Keratinocyte (primary cell): ENCODE measurements around the gene SOS1. TPM values are rescaled to one million over a fixed set of nuclear protein-coding genes. Genes with fewer than 3 reads are reported as not detected.

Source experiments
- DNase-seq: peaks from one replicate; pipeline ENCODE4 v3.0.0-alpha.2; 2011; ENCODE audit warnings: low read depth, missing footprints, low spot score
- FAIRE-seq: peaks from 2 replicates; lab custom pipeline; 2011; peaks lifted over from hg19 to GRCh38; lab: Jason Lieb, UNC
- H2AFZ ChIP-seq: 2 replicates; pipeline ENCODE4 v1.6.0; 2012; ENCODE audit warnings: low read length, control low read depth, inconsistent platforms; ENCODE audit not compliant: control insufficient read depth
- H3K27ac ChIP-seq: 2 replicates; pipeline ENCODE4 v1.5.1; 2011; ENCODE audit warnings: low read length; ENCODE audit not compliant: control insufficient read depth, insufficient read depth
- H3K27me3 ChIP-seq: 3 replicates; pipeline ENCODE4 v1.6.0; 2011; ENCODE audit warnings: low read length; ENCODE audit not compliant: control insufficient read depth, insufficient read depth; ENCODE audit errors: extremely low read depth
- H3K36me3 ChIP-seq, 2 experiments: 2 replicates in 1 of 2; 3 replicates in 1 of 2; pipeline ENCODE4 v1.5.1; 2011; ENCODE audit warnings: low read length in 2 of 2, mild to moderate bottlenecking in 1 of 2; ENCODE audit not compliant: control insufficient read depth in 2 of 2, insufficient read depth in 2 of 2; ENCODE audit errors: extremely low read depth in 1 of 2
- H3K4me1 ChIP-seq: 3 replicates; pipeline ENCODE4 v1.5.1; 2011; ENCODE audit warnings: low read length; ENCODE audit not compliant: control insufficient read depth, insufficient read depth; ENCODE audit errors: extremely low read depth
- H3K4me2 ChIP-seq: 3 replicates; pipeline ENCODE4 v1.6.0; 2011; ENCODE audit warnings: low read depth, low read length; ENCODE audit not compliant: control insufficient read depth, insufficient read depth; ENCODE audit errors: extremely low read depth
- H3K4me3 ChIP-seq, 3 experiments: fragments of 200-600 bp in 1 of 3; sonication (generic) in 1 of 3; 2 replicates in 2 of 3; 3 replicates in 1 of 3; pipeline ENCODE4 v1.5.1; 2011 to 2016; ENCODE audit warnings: low read length in 3 of 3, mild to moderate bottlenecking in 3 of 3, control low read depth in 2 of 3, inconsistent platforms in 1 of 3, low read depth in 1 of 3, mixed read lengths in 1 of 3, mixed run types in 1 of 3, moderate library complexity in 1 of 3; ENCODE audit not compliant: control insufficient read depth in 2 of 3, insufficient read depth in 2 of 3; ENCODE audit errors: extremely low read depth in 1 of 3
- H3K79me2 ChIP-seq: 2 replicates; pipeline ENCODE4 v1.6.0; 2012; ENCODE audit warnings: low read length; ENCODE audit not compliant: control insufficient read depth, insufficient read depth
- H3K9ac ChIP-seq: 3 replicates; pipeline ENCODE4 v1.6.0; 2011; ENCODE audit warnings: low read length; ENCODE audit not compliant: control insufficient read depth, insufficient read depth; ENCODE audit errors: extremely low read depth
- H3K9me1 ChIP-seq: 3 replicates; pipeline ENCODE4 v1.6.0; 2011; ENCODE audit warnings: low read length; ENCODE audit not compliant: control insufficient read depth, insufficient read depth; ENCODE audit errors: extremely low read depth
- H3K9me3 ChIP-seq: 2 replicates; pipeline ENCODE4 v1.5.1; 2012; ENCODE audit warnings: low read depth, low read length; ENCODE audit not compliant: control insufficient read depth
- H4K20me1 ChIP-seq: 3 replicates; pipeline ENCODE4 v1.6.0; 2011; ENCODE audit warnings: low read length; ENCODE audit not compliant: control insufficient read depth, insufficient read depth; ENCODE audit errors: extremely low read depth
- CTCF ChIP-seq, 3 experiments: IDR thresholded peaks in 1 of 3; conservative IDR thresholded peaks in 1 of 3; optimal IDR thresholded peaks in 1 of 3; 2 replicates in 2 of 3; 3 replicates in 1 of 3; pipeline versions ENCODE3 to v1.5.1; 2011; ENCODE audit warnings: low read length in 3 of 3, mild to moderate bottlenecking in 3 of 3, moderate library complexity in 2 of 3, control low read depth in 1 of 3, inconsistent platforms in 1 of 3; ENCODE audit not compliant: insufficient read depth in 2 of 3; ENCODE audit errors: extremely low read depth in 1 of 3
- EZH2 ChIP-seq: IDR thresholded peaks from one replicate; pipeline ENCODE4 v1.6.1; 2012; ENCODE audit warnings: inconsistent platforms, mild to moderate bottlenecking, low read length, moderate library complexity
- dilution Hi-C: fragments of 300-500 bp; cut with MboI; formaldehyde crosslinking; loops from one replicate; pipeline ENCODE4 v1.7.0; 2020; ENCODE audit warnings: low sequenced_read_pairs; ENCODE audit not compliant: extremely low pct_ligation_motif_present
- polyA plus RNA-seq, 5 experiments: library from polyadenylated mRNA; depleted of rRNA in 3 of 5; stranded (reverse) in 3 of 5; stranded (forward) in 1 of 5; unstranded in 1 of 5; fragments of >200 nt; gene quantifications; 1 replicate in 1 of 5; 2 replicates in 3 of 5; 3 replicates in 1 of 5; pipeline versions ENCODE4 v1.2.1 to v1.2.3, GENCODE V29; 2011 to 2012; ENCODE audit warnings: missing spikeins in 2 of 5, low read depth in 1 of 5, low replicate concordance in 1 of 5

The SOS1 gene
- polyA plus RNA-seq, 1 donor (not counting 4 experiments of a cell fraction or from before 2014, with no cell fraction given), result 21.5 TPM

GRCh38 chr2:39069136-39069515, 51.7 kb downstream of the SOS1 start:
- Histone ChIP-seq H4K20me1 (no peaks in the 10 kb centered on the region), H3K27ac (peak overlapping the region; percentile 68), H3K9me3 (no peaks in the 10 kb centered on the region), H3K79me2 (peaks cover 18% of the 10 kb centered on the region), H3K9ac (no peak overlapping the region), H2AFZ (no peak overlapping the region), H3K4me2 (peak overlapping the region; percentile 54), H3K4me3 (no peak overlapping the region), H3K27me3 (no peaks in the 10 kb centered on the region), H3K4me1 (peaks cover 22% of the 10 kb centered on the region), H3K36me3 (no peaks in the 10 kb centered on the region), H3K9me1 (no peaks in the 10 kb centered on the region)
- DNase-seq (peak; percentile 33), FAIRE-seq (no peak)
- TF ChIP-seq CTCF (optimal IDR thresholded peaks at IDR 0.05 in 1 of 3, IDR thresholded peaks at IDR 0.05 in 1 of 3, conservative IDR thresholded peaks at IDR 0.05 in 1 of 3; ENCODE audit: extremely low read depth in 1 of 3, insufficient read depth in 2 of 3, low read length in 3 of 3) (peak in 1 of 3 experiments; percentile 26), EZH2 (no peak)
- dilution Hi-C loops, result loop anchor here (25.0 kb wide), 1 partner anchor 143 kb away; no protein-coding TSS in a partner anchor

GRCh38 chr2:39068299-39069135, 52.3 kb downstream of the SOS1 start:
- Histone ChIP-seq H3K4me2 (peak overlapping the region; percentile 54), H4K20me1 (no peaks in the 10 kb centered on the region), H3K79me2 (peaks cover 18% of the 10 kb centered on the region), H3K9me1 (no peaks in the 10 kb centered on the region), H3K36me3 (no peaks in the 10 kb centered on the region), H3K27me3 (no peaks in the 10 kb centered on the region), H2AFZ (no peak overlapping the region), H3K4me3 (peak overlapping the region in 1 of 3 experiments; percentile 16), H3K9me3 (no peaks in the 10 kb centered on the region), H3K4me1 (peaks cover 22% of the 10 kb centered on the region), H3K9ac (peak overlapping the region; percentile 26), H3K27ac (peak overlapping the region; percentile 68)
- DNase-seq (peak; percentile 21), FAIRE-seq (peak; percentile 55)
- no peak for TF ChIP-seq EZH2
- no peak for TF ChIP-seq CTCF (optimal IDR thresholded peaks at IDR 0.05 in 1 of 3, IDR thresholded peaks at IDR 0.05 in 1 of 3, conservative IDR thresholded peaks at IDR 0.05 in 1 of 3; ENCODE audit: extremely low read depth in 1 of 3, insufficient read depth in 2 of 3, low read length in 3 of 3)
- dilution Hi-C loops, result loop anchor here (25.0 kb wide), 1 partner anchor 144 kb away; no protein-coding TSS in a partner anchor
